Muscle of arm (tissue), 12 donors: ENCODE data around the gene EIF4E1B. TPM values are rescaled to one million over a fixed set of nuclear protein-coding genes. Genes with fewer than 3 reads are reported as not detected.

Experiments
- DNase-seq: peaks from one replicate; pipeline ENCODE4 v3.0.0-alpha.2; 2013
- polyA plus RNA-seq, 12 donors: library from polyadenylated mRNA; unstranded; fragments of 120-200 nt; gene quantifications; one replicate each; pipeline ENCODE4 v1.2.1, GENCODE V29; 2013; ENCODE audit not compliant: insufficient read length in 12 of 12

The EIF4E1B gene
- polyA plus RNA-seq, 12 donors: 0.10 TPM; not detected in 11

GRCh38 chr5:176662371-176663333 is 32.2 kb downstream of the EIF4E1B start:
- DNase-seq: no peak

- DNase-seq: no peak
Measured at GRCh38 chr5:176663566-176663965, 33.1 kb downstream of the EIF4E1B start.

GRCh38 chr5:176664479-176664878 is 34.0 kb downstream of the EIF4E1B start:
- no peak for DNase-seq

GRCh38 chr5:176664886-176665285 is 34.4 kb downstream of the EIF4E1B start:
- no peak for DNase-seq

- DNase-seq: no peak
Measured at GRCh38 chr5:176665517-176665916, 35.0 kb downstream of the EIF4E1B start.

GRCh38 chr5:176667637-176668036 is 37.2 kb downstream of the EIF4E1B start:
- no peak for DNase-seq

- no peak for DNase-seq
Measured at GRCh38 chr5:176670449-176670848, 40.0 kb downstream of the EIF4E1B start.

GRCh38 chr5:176671399-176671798 is 40.9 kb downstream of the EIF4E1B start:
- no peak for DNase-seq

GRCh38 chr5:176671890-176672747 is 41.6 kb downstream of the EIF4E1B start:
- DNase-seq: no peak

GRCh38 chr5:176673651-176674583 is 43.4 kb downstream of the EIF4E1B start:
- no peak for DNase-seq

- no peak for DNase-seq
Measured at GRCh38 chr5:176674799-176675198, 44.3 kb downstream of the EIF4E1B start.

GRCh38 chr5:176675676-176676360 is 45.3 kb downstream of the EIF4E1B start:
- DNase-seq: no peak

GRCh38 chr5:176676361-176676824 is 45.9 kb downstream of the EIF4E1B start:
- no peak for DNase-seq

- no peak for DNase-seq
Measured at GRCh38 chr5:176677209-176677939, 46.9 kb downstream of the EIF4E1B start.

GRCh38 chr5:176678584-176678983 is 48.1 kb downstream of the EIF4E1B start:
- no peak for DNase-seq

GRCh38 chr5:176679365-176680225 is 49.1 kb downstream of the EIF4E1B start:
- DNase-seq: no peak

- DNase-seq: no peak
Measured at GRCh38 chr5:176680226-176680563, 49.7 kb downstream of the EIF4E1B start.

- no peak for DNase-seq
Measured at GRCh38 chr5:176682016-176682531, 51.6 kb downstream of the EIF4E1B start.

GRCh38 chr5:176685010-176685409 is 54.5 kb downstream of the EIF4E1B start:
- no peak for DNase-seq
